ENCODE results near the gene GTPBP1.

The GTPBP1 gene

DNA sequence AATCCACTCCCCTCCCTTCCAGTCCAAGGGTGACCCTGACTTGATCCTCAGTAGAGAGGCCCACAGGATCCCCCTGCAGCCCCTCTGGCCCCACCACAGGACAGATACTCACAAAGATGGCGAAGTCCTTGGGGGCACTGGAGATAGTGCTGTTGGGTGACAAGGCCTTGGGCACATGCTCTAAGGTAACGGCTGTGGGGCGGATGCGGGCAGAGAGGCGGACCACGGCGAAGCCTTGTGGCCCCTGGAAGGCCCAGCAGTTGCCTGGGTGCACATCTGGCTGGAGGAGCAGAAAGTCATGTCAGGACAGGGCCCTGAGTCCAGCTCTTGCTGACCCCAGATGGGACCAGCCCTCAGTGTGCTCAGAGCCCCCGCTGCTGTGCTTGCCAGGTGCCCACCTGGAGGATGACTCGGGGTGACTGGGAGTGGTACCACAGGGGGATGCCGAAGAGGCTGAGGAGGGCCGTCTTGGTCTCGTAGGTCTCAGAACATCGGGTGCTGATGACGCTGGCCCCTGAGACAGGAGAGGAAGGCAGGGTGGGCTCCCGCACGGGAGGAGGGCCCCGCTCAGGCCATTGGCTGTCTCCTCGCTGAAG lies 32.8 kb downstream of the GTPBP1 start:
- CTCF ChIA-PET = interaction anchor here (1.4 kb wide), 2 partner anchors 13 to 14 kb away, joined by 4 to 7 read pairs; no protein-coding TSS in a partner anchor
- POLR2A ChIA-PET = no interaction called here

DNA sequence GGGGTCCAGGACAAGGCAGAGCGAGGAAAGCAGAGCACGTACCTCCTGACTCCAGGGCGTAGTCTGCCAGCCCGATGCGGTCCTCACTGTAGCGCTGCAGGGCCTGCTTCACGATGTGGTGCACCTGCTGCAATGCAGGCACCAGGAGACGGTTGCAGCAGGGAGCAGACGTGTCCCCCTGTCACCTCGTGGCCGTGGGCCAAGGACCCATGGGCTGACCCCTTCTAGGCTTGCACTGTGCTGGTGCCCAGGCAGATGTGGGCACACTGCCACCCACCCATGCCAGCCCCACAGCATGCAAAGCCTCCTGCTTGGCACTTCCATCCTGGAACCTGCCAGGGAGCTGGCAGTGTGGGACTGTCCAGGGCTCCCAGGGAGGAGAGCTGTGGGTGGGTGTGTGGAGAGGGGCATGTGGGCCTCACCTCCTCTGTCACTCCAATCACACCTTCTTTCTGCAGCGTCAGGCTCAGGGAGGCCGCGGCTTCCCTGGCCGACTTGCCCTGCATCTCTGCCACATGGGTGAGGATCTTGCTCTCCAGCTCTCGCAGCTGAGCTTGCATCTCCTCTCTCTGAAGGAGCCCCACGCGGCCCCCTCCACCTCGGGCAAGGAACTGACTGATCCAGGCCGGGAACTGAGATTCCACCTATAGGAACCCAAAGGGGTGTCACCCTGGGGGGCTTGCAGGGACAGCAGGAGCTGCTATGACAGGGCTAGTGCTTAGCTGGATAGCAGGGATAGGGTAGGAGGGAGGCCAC lies 33.7 kb downstream of the GTPBP1 start:
- ChIA-PET POLR2A (no interaction called here), CTCF (interaction anchor here (1.1 to 1.8 kb wide), 3 partner anchors 9 to 14 kb away, joined by 3 to 5 read pairs (median 4); no protein-coding TSS in a partner anchor)

More for the DNA sequence above, 32.8 kb downstream of the GTPBP1 start:
- DNase-seq (ENCODE audit: low read depth, low spot score) = no peak
- H3K4me3 ChIP-seq (ENCODE audit: low read depth, low read length) = no peak overlapping the region
- TF ChIP-seq, protein P1, sequence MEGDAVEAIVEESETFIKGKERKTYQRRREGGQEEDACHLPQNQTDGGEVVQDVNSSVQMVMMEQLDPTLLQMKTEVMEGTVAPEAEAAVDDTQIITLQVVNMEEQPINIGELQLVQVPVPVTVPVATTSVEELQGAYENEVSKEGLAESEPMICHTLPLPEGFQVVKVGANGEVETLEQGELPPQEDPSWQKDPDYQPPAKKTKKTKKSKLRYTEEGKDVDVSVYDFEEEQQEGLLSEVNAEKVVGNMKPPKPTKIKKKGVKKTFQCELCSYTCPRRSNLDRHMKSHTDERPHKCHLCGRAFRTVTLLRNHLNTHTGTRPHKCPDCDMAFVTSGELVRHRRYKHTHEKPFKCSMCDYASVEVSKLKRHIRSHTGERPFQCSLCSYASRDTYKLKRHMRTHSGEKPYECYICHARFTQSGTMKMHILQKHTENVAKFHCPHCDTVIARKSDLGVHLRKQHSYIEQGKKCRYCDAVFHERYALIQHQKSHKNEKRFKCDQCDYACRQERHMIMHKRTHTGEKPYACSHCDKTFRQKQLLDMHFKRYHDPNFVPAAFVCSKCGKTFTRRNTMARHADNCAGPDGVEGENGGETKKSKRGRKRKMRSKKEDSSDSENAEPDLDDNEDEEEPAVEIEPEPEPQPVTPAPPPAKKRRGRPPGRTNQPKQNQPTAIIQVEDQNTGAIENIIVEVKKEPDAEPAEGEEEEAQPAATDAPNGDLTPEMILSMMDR (IDR thresholded peaks at IDR 0.05; ENCODE audit: insufficient read depth, low read length, missing control alignments) = no peak

DNA sequence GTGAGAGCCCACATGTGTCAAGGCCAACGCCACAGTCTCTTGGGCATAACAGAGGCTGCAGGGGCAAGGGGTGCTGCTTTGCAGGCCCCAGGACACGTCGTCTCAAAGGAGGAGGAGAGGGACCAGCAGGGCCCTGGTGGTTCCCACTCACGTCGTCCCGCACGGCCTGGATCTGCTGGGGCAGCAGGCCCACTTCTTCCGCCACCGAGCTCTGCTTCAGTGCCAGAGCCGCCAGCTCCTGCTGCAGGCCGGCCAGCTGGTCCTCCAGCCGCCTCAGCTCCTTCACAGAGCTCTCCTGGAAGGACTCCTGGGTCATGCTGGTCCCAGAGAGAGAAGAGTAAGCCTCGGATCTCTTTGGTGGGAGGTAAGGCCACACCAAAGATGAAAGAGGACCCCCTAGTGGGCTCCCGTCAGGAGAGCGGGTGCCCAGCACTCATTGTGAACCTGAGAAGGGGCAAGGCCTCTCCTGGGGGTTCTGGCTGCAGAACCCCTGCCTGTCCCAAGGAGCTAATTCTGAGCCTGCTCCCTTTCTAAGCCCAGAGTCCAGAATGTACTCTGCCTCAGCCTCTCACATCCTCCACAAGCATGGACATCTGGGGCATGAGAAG lies 34.5 kb downstream of the GTPBP1 start:
- ChIA-PET CTCF (interaction anchor here (0.6 to 1.8 kb wide), 5 partner anchors 10 to 29 kb away, joined by 3 to 6 read pairs (median 4); no protein-coding TSS in a partner anchor), POLR2A (no interaction called here)
- no peak overlapping the region for H3K4me3 ChIP-seq (ENCODE audit: low read depth, low read length)
- TF ChIP-seq, protein P1 (IDR thresholded peaks at IDR 0.05; ENCODE audit: insufficient read depth, low read length, missing control alignments) = no peak
- no peak for DNase-seq (ENCODE audit: low read depth, low spot score)

More for the DNA sequence above, 33.7 kb downstream of the GTPBP1 start:
- TF ChIP-seq, protein P1 (IDR thresholded peaks at IDR 0.05; ENCODE audit: insufficient read depth, low read length, missing control alignments) = no peak
- no peak overlapping the region for H3K4me3 ChIP-seq (ENCODE audit: low read depth, low read length)
- no peak for DNase-seq (ENCODE audit: low read depth, low spot score)

DNA sequence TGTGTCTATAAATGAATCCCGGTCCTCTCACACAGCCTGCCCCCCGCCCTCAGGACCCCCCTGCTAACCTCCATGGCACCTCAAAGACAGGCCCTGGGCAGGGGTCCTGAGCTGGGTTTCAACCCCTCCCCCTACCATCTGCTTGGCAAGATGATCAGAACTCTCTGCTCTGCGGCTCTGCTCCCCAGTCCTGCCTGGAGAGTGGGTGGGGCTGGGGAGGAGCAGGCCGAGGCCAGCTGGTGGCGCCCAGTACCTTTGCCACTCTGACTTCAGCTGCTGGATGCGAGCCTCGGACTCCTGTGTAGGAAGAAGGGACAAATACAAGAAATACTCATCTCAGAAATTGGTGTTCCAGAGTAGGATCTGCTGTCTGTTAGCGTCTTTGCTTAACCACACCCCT lies 35.0 kb downstream of the GTPBP1 start:
- TF ChIP-seq, protein P1 (IDR thresholded peaks at IDR 0.05; ENCODE audit: insufficient read depth, low read length, missing control alignments) = no peak
- CTCF ChIA-PET = interaction anchor here (0.6 to 1.8 kb wide), 3 partner anchors 10 to 28 kb away, joined by 3 to 6 read pairs (median 5); no protein-coding TSS in a partner anchor
- H3K4me3 ChIP-seq (ENCODE audit: low read depth, low read length) = no peak overlapping the region
- DNase-seq (ENCODE audit: low read depth, low spot score) = no peak
- POLR2A ChIA-PET = no interaction called here

DNA sequence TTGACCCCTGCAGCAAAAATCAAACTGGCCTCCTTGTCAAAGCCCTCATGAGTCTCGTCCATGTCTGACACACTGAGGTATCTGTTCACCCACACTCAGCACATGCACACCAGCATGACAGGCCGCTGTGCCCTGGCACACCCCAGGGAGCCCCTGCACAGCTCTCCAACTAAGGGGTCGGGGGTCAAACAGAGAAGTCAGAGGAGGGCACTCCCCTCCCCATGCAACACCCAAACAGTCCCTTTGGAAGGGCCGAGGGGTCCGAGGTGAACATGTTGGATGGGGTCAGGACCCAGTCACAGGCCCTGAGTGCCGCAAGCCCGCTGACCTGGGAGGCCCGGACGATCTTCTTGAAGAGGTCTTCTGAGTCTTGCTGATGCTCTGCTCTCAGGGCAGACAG lies 35.4 kb downstream of the GTPBP1 start:
- CTCF ChIA-PET = interaction anchor here (0.6 to 2.9 kb wide), 5 partner anchors 7 to 689 kb away, joined by 3 to 15 read pairs (median 4); no protein-coding TSS in a partner anchor
- no peak for DNase-seq (ENCODE audit: low read depth, low spot score)
- no peak overlapping the region for H3K4me3 ChIP-seq (ENCODE audit: low read depth, low read length)
- TF ChIP-seq, protein P1 (IDR thresholded peaks at IDR 0.05; ENCODE audit: insufficient read depth, low read length, missing control alignments) = no peak
- POLR2A ChIA-PET = no interaction called here

DNA sequence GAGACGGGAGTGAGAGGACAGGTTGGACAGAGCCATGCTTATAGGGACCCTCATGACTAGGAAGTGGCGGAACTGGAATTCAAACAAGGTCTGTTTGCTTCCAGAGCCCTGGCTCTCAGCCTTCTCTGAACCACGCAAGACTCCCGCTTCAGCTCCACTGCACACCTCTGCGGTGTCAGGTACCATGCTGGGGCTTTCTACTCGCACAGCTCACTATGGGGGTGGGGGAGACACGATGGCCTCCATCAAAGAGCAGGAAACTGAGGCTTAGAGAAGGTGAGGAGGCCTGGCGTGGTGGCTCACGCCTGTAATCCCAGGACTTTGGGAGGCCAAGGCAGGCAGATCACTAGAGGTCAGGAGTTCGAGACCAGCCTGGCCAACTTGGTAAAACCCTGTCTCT lies 35.8 kb downstream of the GTPBP1 start:
- CTCF ChIA-PET = interaction anchor here (0.6 to 2.9 kb wide), 5 partner anchors 8 to 689 kb away, joined by 3 to 15 read pairs (median 4); no protein-coding TSS in a partner anchor
- no peak for DNase-seq (ENCODE audit: low read depth, low spot score)
- H3K4me3 ChIP-seq (ENCODE audit: low read depth, low read length) = no peak overlapping the region
- POLR2A ChIA-PET = no interaction called here
- TF ChIP-seq, protein P1 (IDR thresholded peaks at IDR 0.05; ENCODE audit: insufficient read depth, low read length, missing control alignments) = no peak

Data from AG04449 (cell line).